Measurements from ENCODE around the gene IQUB.
"Not testable (repeated sequence)": the region's sequence is repeated elsewhere in the genome, so short reads cannot be mapped to it uniquely, and the experiment has no call there.

Gene IQUB

DNA sequence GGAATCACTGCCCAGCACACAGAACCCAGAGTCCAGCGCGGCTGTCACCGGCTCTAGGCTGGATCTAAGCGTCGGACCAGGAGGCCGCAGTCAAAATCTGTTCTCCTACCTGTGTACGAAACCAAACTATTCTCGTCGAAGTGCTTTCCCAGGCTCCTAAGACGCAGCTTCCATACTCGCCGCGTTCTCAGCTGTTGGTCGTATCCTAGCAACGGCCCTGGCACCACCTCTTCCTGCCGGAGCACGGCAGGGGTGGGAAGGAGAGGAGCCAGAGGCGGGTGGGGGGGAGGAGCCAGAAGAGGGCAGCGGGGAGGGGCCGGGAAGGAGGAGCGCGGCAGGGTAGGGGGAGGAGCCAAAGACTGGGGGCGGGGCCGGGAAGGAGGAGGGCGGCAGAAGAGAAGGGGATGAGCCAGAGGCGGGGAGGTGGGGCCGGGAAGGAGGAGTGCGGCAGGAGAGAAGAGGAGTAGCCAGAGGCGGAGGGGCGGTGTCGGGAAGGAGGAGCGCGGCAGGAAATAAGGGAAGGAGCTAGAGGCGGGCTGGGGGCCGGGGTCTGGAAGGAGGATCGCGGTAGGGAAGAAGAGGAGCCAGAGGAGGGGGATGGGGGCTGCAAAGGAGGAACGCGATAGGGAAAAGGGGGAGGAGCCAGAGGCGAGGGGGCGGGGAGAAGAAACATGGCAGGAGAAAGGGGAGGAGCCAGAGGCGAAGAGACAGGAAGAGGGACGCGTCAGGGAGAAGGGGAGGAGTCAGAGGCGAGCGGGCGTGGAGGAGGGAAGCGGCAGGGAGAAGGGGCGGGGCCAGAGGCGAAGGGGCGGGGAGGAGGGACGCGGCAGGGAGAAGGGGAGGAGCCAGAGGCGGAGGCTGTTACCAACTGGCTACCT lies at the start of gene IQUB:
TSS of gene IQUB (minus strand) at position 213 of the 878 bp plus-strand sequence. CDS start 22,255 bp downstream, outside the sequence.
- DNase-seq: peak; percentile 97

DNA sequence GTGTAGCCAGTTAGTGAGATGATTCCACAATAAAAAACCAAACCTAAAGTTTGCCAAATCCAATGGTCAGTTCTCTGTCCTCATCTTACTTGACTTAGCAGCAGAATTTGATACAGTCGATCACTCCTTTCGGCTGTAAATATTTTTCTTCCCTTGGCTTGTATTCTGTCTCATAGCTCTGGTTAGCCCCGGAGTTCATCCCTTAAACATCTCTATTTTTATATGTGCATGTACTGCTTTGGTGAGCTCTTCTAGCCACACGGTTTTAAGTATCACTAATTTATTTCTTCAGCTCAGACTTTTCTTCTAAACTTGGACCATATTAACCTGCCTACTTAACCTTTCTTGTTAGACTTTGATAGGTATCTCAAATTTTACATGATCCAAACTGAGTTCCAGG lies 49.4 kb upstream of the IQUB start:
- no peak for DNase-seq

DNA sequence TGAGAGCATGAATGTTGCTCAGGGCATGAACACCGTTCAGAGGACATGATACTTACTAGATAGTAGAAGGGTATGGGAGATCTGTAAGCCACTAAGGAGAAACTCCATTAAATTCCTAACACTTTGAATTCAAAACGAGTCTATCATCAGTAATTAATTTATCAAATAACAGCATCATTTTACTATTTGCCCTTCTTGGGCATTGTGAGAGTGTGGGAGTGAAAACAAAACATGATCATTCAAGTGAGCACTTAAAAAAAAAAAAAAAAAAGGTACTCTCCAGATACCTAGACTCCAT lies 46.7 kb upstream of the IQUB start:
- DNase-seq: no peak

GRCh38 chr7:123580406-123581161 lies 46.2 kb upstream of the IQUB start:
- no peak for DNase-seq

- no peak for DNase-seq
Observed at GRCh38 chr7:123579416-123579815, 45.0 kb upstream of the IQUB start.

DNA sequence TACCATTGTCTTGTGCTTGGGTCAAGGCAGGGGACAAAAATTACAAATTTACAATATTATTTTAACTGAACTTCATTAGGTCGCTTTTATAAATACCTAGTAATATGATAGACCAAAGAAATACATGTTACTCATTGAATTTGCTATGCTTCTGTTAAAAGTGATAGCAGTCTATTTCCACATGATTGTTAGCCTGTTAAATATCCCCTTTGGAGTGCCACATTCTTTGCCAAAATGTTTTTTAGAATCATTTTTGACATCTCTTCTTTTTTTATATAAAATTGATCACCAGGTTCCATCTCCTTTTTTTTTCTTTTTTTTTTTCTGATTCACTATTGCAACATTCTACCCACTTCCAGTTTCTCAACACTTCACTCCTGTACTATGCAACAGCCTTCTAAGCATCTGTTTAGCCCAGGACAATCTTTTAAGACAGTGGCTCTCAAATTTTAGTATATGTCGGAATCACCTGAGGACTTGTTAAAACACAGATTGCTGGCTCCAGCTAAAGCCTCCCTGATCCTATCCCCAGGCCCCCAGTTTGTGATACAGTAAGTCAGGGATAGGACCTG lies 39.6 kb upstream of the IQUB start:
- DNase-seq: no peak

- DNase-seq: no peak
Observed at GRCh38 chr7:123573341-123573740, 38.9 kb upstream of the IQUB start.

DNA sequence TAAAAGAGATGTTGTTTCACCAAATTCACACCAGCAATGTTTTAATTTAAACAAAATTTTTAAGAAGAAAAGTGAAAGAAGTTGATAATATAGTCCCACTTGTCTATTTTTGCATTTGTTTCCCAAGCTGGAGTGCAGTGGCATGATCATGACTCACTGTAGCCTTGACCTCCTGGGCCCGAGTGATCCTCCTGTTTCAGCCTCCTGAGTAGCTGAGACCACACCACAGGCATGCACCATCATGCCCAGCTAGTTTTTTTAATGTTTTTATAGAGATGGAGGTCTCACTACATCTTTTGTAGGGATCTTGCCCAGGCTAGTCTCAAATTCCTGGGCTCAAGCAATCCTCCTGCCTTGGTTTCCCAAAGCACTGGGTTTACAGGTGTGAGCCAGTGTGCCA lies 37.3 kb upstream of the IQUB start:
- DNase-seq: no peak

GRCh38 chr7:123571187-123571586 lies 36.8 kb upstream of the IQUB start:
- DNase-seq: no peak

GRCh38 chr7:123570390-123571182 lies 36.2 kb upstream of the IQUB start:
- no peak for DNase-seq

GRCh38 chr7:123569352-123570010 lies 35.1 kb upstream of the IQUB start:
- DNase-seq: no peak

DNA sequence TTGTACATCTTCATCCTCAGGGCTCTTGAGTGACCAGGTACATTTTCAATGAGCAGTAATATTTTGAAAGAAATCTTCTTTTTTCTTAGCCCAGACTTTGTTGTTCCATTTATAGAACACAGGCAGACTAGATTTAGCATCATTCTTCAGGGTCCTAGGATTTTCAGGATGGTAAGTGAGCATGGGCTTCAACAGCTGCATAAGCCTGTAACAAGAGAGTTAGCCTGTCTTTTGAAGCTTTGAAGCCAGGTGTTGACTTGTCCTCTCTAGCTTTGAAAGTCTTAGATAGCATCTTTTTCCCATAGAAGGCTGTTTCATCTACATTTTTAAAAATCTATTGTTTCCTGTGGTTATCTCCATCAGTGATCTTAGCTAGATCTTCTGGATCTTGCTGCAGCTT lies 27.7 kb upstream of the IQUB start:
- DNase-seq: no peak

DNA sequence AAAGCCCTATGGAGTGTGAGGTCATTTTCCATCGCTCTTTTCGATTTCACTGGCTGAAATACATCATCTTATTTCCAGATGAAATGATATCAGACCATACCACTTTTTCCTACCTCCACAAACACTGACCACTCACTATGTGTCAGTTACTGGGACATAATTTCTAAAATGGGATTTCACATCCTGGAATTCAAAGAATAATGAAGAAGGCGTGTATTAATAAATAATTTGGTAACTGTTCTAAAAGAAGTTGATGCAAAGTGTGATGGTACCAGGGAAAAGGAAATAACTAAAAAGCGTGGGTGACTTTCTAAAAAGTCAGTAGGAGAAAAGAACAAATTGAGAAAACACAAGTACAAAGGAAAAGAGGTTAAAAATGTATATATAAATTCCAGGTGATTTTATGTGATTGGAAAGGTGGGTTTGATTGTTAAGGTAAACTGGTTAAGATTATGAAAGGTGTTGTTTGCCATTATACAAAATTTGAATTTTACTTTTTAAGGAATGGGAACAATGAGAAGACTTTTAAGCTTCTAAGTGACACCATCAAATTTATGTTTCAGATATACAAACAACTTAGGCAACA lies 24.0 kb upstream of the IQUB start:
- DNase-seq: no peak

DNA sequence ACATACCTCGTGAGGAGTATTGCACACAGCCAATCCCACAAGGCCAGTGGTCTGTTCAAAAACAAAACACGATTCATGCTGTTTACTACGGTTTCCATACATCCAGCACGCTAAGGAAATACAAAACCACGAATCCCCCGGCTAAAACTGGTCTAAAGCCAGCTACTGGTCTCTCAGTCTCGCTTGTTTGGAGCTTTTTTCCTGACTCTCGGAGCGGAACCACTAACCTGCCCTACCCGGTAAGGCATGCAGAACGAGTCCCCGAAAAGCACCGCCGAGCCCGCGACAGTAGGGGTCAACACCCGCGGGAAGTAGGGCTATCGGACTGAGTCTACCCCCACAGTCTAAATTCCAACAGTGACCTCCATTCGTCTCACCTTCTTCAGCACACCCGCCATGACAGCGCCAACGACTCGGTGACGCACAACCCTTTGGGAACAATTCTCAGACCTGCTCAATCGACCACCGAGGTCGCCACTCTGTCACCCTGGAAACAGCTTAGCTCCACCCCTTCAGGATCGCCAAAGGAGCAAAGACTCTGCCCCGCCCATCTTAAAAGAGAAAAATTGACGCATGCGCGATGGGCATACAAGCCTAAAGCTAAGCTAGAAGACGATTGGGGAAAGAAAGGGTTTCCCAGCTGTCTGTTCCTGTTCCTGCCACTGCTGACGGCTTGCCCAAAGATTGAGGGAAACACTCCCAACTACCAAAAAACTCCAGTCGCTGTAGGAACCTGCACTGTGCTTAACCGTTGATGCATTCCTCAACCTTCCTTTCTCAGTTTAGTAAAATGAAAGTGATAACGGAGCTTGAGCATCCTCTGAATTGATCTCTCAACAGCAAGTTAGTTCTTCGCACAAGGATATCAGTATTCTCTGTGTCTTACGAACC lies 23.2 kb upstream of the IQUB start, which contains the start of gene NDUFA5:
TSS of gene NDUFA5 (minus strand) at position 421 of the 891 bp plus-strand sequence. CDS start at position 398, 23 bp downstream.
- DNase-seq: peak; percentile 96 to 97

- no peak for DNase-seq
Observed at GRCh38 chr7:123557016-123557397, 22.6 kb upstream of the IQUB start.

- no peak for DNase-seq
Observed at GRCh38 chr7:123555484-123555883, 21.1 kb upstream of the IQUB start.

GRCh38 chr7:123553159-123553558 lies 18.8 kb upstream of the IQUB start:
- no peak for DNase-seq

DNA sequence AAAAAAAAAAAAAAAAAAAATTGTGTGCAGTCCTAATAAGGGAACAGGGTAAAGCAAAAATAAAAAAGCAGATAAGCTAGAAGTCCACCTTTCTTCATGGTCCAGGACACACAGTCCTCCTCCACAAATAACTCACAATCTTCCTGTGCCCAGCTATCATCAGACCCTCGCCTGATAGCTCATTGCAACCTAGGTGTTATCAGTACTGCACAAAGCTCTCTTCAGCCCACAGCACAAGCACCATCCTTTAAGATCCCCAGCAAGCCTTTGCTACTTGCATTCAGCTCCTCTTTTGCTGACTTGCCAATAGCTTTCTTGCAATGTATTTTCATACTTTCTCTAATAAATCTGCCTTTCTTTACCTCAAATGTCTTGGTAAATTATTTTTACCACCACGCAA lies 18.2 kb upstream of the IQUB start:
- DNase-seq: no peak

DNA sequence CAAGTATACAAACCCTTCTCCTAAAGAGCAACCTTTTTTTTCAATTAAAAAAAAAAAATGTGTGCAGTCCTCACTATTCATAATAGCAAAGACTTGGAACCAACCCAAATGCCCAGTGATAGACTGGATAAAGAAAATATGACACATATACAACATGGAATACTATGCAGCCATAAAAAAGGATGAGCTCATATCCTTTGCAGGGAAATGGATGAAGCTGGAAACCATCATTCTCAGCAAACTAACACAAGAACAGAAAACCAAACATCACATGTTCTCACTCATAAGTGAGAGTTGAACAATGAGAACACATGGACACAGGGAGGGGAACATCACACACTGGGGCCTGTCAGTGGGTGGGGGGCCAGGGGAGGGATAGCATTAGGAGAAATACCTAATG lies 17.7 kb upstream of the IQUB start:
- not testable (repeated sequence) for DNase-seq

GRCh38 chr7:123548406-123548805 lies 14.0 kb upstream of the IQUB start:
- no peak for DNase-seq

DNA sequence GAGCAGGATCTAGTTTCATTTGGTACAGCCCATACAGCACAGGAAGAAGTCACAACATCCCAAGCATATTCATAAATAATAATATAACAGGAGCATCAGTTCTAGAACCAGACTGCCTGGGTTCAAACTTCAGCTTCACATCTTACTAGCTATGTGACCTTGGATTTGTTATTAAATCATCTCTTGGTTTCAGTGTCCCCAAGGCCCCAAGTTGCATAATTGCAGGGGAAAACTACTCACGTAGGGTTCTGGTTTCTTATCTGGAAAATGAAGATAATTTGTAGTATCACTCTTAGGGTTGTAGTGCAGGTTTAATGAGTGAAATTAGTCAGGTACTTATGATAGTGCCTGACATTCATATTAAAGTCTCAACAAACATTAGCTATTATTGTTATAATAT lies 5.5 kb upstream of the IQUB start:
- no peak for DNase-seq
